ENCODE measurements around the gene PCNX3. TPM values are rescaled to one million over a fixed set of nuclear protein-coding genes. Genes with fewer than 3 reads are reported as not detected.
A peak's percentile ranks its signal among the peaks of the same experiment; 100 is the strongest.

The PCNX3 gene
- total and polyA plus RNA-seq, 7 experiments from 2014 or later = 2.2 to 64.9 (median 54.9) TPM

GRCh38 chr11:65571940-65572339 is 43.6 kb upstream of the PCNX3 start:
- ATAC-seq (no peak), DNase-seq (peak in 1 of 9 donors; percentile 42)
- Histone ChIP-seq H3K27me3 (ENCODE audit: control insufficient read depth in 2 of 2, insufficient read depth in 2 of 2, low read length in 2 of 2) (no peaks in the 10 kb centered on the region), H3K9me3 (ENCODE audit: control insufficient read depth in 2 of 3, low read length in 3 of 3) (no peaks in the 10 kb centered on the region), H3K4me1 (ENCODE audit: control insufficient read depth in 2 of 2, insufficient read depth in 2 of 2, low read length in 2 of 2) (peaks cover 54 to 55% of the 10 kb centered on the region in 2 donors), H3K4me3 (ENCODE audit: low read length) (peak overlapping the region; percentile 96), H3K27ac (ENCODE audit: low read depth, low read length) (peak overlapping the region; percentile 96), H3K36me3 (ENCODE audit: control insufficient read depth in 2 of 3, insufficient read depth in 3 of 3, low read length in 3 of 3) (peaks cover 0 to 4% (median 0%) of the 10 kb centered on the region in 3 experiments)
- CTCF ChIA-PET = interaction anchor here (1.5 to 5.2 kb wide), 8 partner anchors 15 to 43 kb away, joined by 5 to 57 read pairs (median 8); partner anchors contain the start of gene PCNX3
- peak overlapping the region; percentile 82 to 100 (median 92) for H3K27ac Mint-ChIP-seq
- no peaks in the 10 kb centered on the region for H3K27me3 Mint-ChIP-seq
- H3K4me1 Mint-ChIP-seq = peaks cover 40 to 68% (median 57%) of the 10 kb centered on the region in 7 donors
- POLR2A ChIA-PET = interaction anchor here (0.6 to 6.3 kb wide), 26 partner anchors 11 to 430 kb away, joined by 3 to 90 read pairs (median 8); partner anchors contain the start of genes BANF1, EIF1AD, KAT5 and LTBP3
- peaks cover 0 to 19% (median 4%) of the 10 kb centered on the region in 5 donors for H3K36me3 Mint-ChIP-seq
- intact Hi-C loops (cut with micrococcal nuclease) = loop anchor here (2.0 to 5.0 kb wide), 5 partner anchors 81 to 793 kb away; partner anchors contain the start of genes CFL1 (in 1 of the 2), KAT5 (in 1 of the 2), SF1 (in 1 of the 2) and SNX15 (in 1 of the 2)
- H3K4me3 Mint-ChIP-seq = peak overlapping the region; percentile 90 to 100 (median 96)
- H3K9me3 Mint-ChIP-seq = peaks cover 0 to 1% (median 0%) of the 10 kb centered on the region in 11 donors

DNA sequence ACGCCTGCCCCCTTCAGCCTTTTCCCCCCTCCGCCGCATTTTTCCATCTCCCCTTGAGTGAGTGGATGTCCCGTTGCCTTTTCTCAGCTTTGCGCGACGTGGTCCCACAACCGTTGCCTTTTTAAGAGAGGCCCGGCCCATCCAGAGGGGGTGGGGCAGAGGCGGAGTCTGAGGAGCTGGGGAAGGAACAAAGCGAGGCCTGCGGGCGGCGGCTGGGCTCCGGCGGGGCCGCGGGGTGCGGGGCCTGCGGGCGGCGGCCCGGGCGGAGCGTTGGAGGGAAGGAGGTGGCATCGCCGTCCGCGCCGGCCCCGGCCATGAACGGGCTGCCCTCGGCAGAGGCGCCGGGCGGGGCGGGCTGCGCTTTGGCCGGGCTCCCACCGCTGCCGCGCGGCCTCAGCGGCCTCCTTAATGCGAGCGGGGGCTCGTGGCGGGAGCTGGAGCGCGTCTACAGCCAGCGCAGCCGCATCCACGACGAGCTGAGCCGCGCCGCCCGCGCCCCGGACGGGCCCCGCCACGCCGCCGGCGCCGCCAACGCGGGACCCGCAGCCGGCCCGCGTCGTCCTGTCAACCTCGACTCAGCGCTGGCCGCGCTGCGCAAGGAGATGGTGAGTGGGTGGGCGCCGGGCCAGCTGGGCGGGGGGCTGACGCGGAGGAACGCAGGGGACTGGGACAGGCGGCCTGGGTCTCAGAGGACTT is 43.1 kb upstream of the PCNX3 start, which contains the start of gene FAM89B:
Gene FAM89B (plus strand): TSS at position 183 of the 696 bp plus-strand sequence. CDS start 132 bp downstream, at position 315.
- DNase-seq = peak; percentile 79 to 91 (median 87)
- peaks cover 0 to 4% (median 0%) of the 10 kb centered on the region in 3 experiments for H3K36me3 ChIP-seq (ENCODE audit: control insufficient read depth in 2 of 3, insufficient read depth in 3 of 3, low read length in 3 of 3)
- no peaks in the 10 kb centered on the region for H3K27me3 ChIP-seq (ENCODE audit: control insufficient read depth in 2 of 2, insufficient read depth in 2 of 2, low read length in 2 of 2)
- peak within 1 kb of the TSS; percentile 96 for H3K27ac ChIP-seq (ENCODE audit: low read depth, low read length)
- H3K9me3 Mint-ChIP-seq = peaks cover 0 to 1% (median 0%) of the 10 kb centered on the region in 11 donors
- H3K9me3 ChIP-seq (ENCODE audit: control insufficient read depth in 2 of 3, low read length in 3 of 3) = no peaks in the 10 kb centered on the region
- intact Hi-C loops (cut with micrococcal nuclease) = loop anchor here in 1 of 2 donors (5.0 kb wide), 2 partner anchors 140 to 545 kb away; partner anchors contain the start of genes KAT5 and SNX15
- ATAC-seq = peak; percentile 37
- H3K27ac Mint-ChIP-seq = peak within 1 kb of the TSS; percentile 82 to 100 (median 97)
- peak within 1 kb of the TSS; percentile 96 for H3K4me3 ChIP-seq (ENCODE audit: low read length)
- CTCF ChIA-PET = interaction anchor here (0.5 to 5.2 kb wide), 9 partner anchors 16 to 49 kb away, joined by 3 to 57 read pairs (median 8); partner anchors contain the start of gene PCNX3
- H3K4me3 Mint-ChIP-seq = peak within 1 kb of the TSS; percentile 91 to 100 (median 96)
- peaks cover 0 to 19% (median 4%) of the 10 kb centered on the region in 5 donors for H3K36me3 Mint-ChIP-seq
- peaks cover 40 to 65% (median 51%) of the 10 kb centered on the region in 7 donors for H3K4me1 Mint-ChIP-seq
- H3K27me3 Mint-ChIP-seq = no peaks in the 10 kb centered on the region
- POLR2A ChIA-PET = interaction anchor here (0.7 to 6.3 kb wide), 29 partner anchors 10 to 437 kb away, joined by 3 to 90 read pairs (median 7); partner anchors contain the start of genes BANF1, EIF1AD, LTBP3 and MALAT1
- H3K4me1 ChIP-seq (ENCODE audit: control insufficient read depth in 2 of 2, insufficient read depth in 2 of 2, low read length in 2 of 2) = peaks cover 56 to 58% of the 10 kb centered on the region in 2 donors

GRCh38 chr11:65573391-65574079 is 42.0 kb upstream of the PCNX3 start:
- Mint-ChIP-seq H3K9me3 (peaks cover 0 to 1% (median 0%) of the 10 kb centered on the region in 11 donors), H3K36me3 (peaks cover 0 to 18% (median 4%) of the 10 kb centered on the region in 5 donors), H3K4me3 (peak overlapping the region; percentile 86 to 100 (median 94)), H3K4me1 (peaks cover 41 to 67% (median 51%) of the 10 kb centered on the region in 7 donors), H3K27ac (peak overlapping the region; percentile 79 to 98 (median 92)), H3K27me3 (no peaks in the 10 kb centered on the region)
- ATAC-seq (no peak), DNase-seq (no peak)
- Histone ChIP-seq H3K9me3 (ENCODE audit: control insufficient read depth in 2 of 3, low read length in 3 of 3) (no peaks in the 10 kb centered on the region), H3K27ac (ENCODE audit: low read depth, low read length) (peak overlapping the region; percentile 96), H3K4me1 (ENCODE audit: control insufficient read depth in 2 of 2, insufficient read depth in 2 of 2, low read length in 2 of 2) (peaks cover 54 to 57% of the 10 kb centered on the region in 2 donors), H3K36me3 (ENCODE audit: control insufficient read depth in 2 of 3, insufficient read depth in 3 of 3, low read length in 3 of 3) (peaks cover 0 to 5% (median 0%) of the 10 kb centered on the region in 3 experiments), H3K27me3 (ENCODE audit: control insufficient read depth in 2 of 2, insufficient read depth in 2 of 2, low read length in 2 of 2) (no peaks in the 10 kb centered on the region), H3K4me3 (ENCODE audit: low read length) (peak overlapping the region; percentile 69)
- POLR2A ChIA-PET = interaction anchor here (0.7 to 6.3 kb wide), 23 partner anchors 8 to 439 kb away, joined by 3 to 90 read pairs (median 8); partner anchors contain the start of genes LTBP3, MALAT1, MAP3K11 and PCNX3
- CTCF ChIA-PET = interaction anchor here (0.5 to 5.2 kb wide), 9 partner anchors 16 to 50 kb away, joined by 3 to 57 read pairs (median 8); partner anchors contain the start of gene PCNX3
- intact Hi-C loops (cut with micrococcal nuclease) = loop anchor here (1.0 to 5.0 kb wide), 14 partner anchors 15 to 547 kb away; partner anchors contain the start of genes SNX15 (in 2 of the 2), CFL1 (in 1 of the 2), KAT5 (in 1 of the 2) and MAP3K11 (in 1 of the 2)

- intact Hi-C loops (cut with micrococcal nuclease) = loop anchor here (1.0 to 5.0 kb wide), 14 partner anchors 14 to 547 kb away; partner anchors contain the start of genes SNX15 (in 2 of the 2), CFL1 (in 1 of the 2), KAT5 (in 1 of the 2) and MAP3K11 (in 1 of the 2)
- peak overlapping the region; percentile 89 to 98 (median 95) for H3K27ac Mint-ChIP-seq
- peak overlapping the region; percentile 91 to 100 (median 94) for H3K4me3 Mint-ChIP-seq
- Histone ChIP-seq H3K27me3 (ENCODE audit: control insufficient read depth in 2 of 2, insufficient read depth in 2 of 2, low read length in 2 of 2) (no peaks in the 10 kb centered on the region), H3K4me1 (ENCODE audit: control insufficient read depth in 2 of 2, insufficient read depth in 2 of 2, low read length in 2 of 2) (peaks cover 47 to 53% of the 10 kb centered on the region in 2 donors), H3K9me3 (ENCODE audit: control insufficient read depth in 2 of 3, low read length in 3 of 3) (no peaks in the 10 kb centered on the region), H3K4me3 (ENCODE audit: low read length) (peak overlapping the region; percentile 82), H3K36me3 (ENCODE audit: control insufficient read depth in 2 of 3, insufficient read depth in 3 of 3, low read length in 3 of 3) (peaks cover 0 to 12% (median 0%) of the 10 kb centered on the region in 3 experiments), H3K27ac (ENCODE audit: low read depth, low read length) (peak overlapping the region; percentile 96)
- ChIA-PET POLR2A (interaction anchor here (1.0 to 6.3 kb wide), 22 partner anchors 8 to 151 kb away, joined by 3 to 90 read pairs (median 24); partner anchors contain the start of genes KCNK7, LTBP3, MALAT1 and MAP3K11), CTCF (interaction anchor here (1.5 to 3.9 kb wide), 4 partner anchors 14 to 41 kb away, joined by 5 to 36 read pairs (median 20); partner anchors contain the start of gene PCNX3)
- DNase-seq (peak; percentile 71 to 94 (median 81)), ATAC-seq (peak; percentile 55)
- peaks cover 37 to 63% (median 53%) of the 10 kb centered on the region in 7 donors for H3K4me1 Mint-ChIP-seq
- peaks cover 0 to 17% (median 0%) of the 10 kb centered on the region in 5 donors for H3K36me3 Mint-ChIP-seq
- no peaks in the 10 kb centered on the region for H3K27me3 Mint-ChIP-seq
- H3K9me3 Mint-ChIP-seq = peaks cover 0 to 1% (median 0%) of the 10 kb centered on the region in 11 donors
Observed at GRCh38 chr11:65574109-65574810, 41.3 kb upstream of the PCNX3 start.

GRCh38 chr11:65574811-65575567 is 40.6 kb upstream of the PCNX3 start:
- ChIA-PET CTCF (interaction anchor here (1.1 to 3.9 kb wide), 6 partner anchors 9 to 285 kb away, joined by 3 to 36 read pairs (median 6); partner anchors contain the start of gene MUS81), POLR2A (interaction anchor here (0.7 to 5.2 kb wide), 26 partner anchors 9 to 299 kb away, joined by 3 to 90 read pairs (median 7); partner anchors contain the start of genes KCNK7, MALAT1, MAP3K11 and MUS81)
- intact Hi-C loops (cut with micrococcal nuclease) = loop anchor here (1.0 to 5.0 kb wide), 14 partner anchors 13 to 548 kb away; partner anchors contain the start of genes SNX15 (in 2 of the 2), CFL1 (in 1 of the 2), KAT5 (in 1 of the 2) and MAP3K11 (in 1 of the 2)
- Mint-ChIP-seq H3K9me3 (peaks cover 0 to 1% (median 0%) of the 10 kb centered on the region in 11 donors), H3K27ac (peak overlapping the region; percentile 89 to 98 (median 95)), H3K36me3 (peaks cover 0 to 19% (median 0%) of the 10 kb centered on the region in 5 donors), H3K4me3 (peak overlapping the region; percentile 91 to 100 (median 93)), H3K4me1 (peaks cover 35 to 61% (median 51%) of the 10 kb centered on the region in 7 donors), H3K27me3 (no peaks in the 10 kb centered on the region)
- DNase-seq (peak in 6 of 9 donors; percentile 33 to 55 (median 47)), ATAC-seq (no peak)
- no peaks in the 10 kb centered on the region for H3K9me3 ChIP-seq (ENCODE audit: control insufficient read depth in 2 of 3, low read length in 3 of 3)
- H3K4me3 ChIP-seq (ENCODE audit: low read length) = peak overlapping the region; percentile 82
- H3K27ac ChIP-seq (ENCODE audit: low read depth, low read length) = peak overlapping the region; percentile 96
- H3K36me3 ChIP-seq (ENCODE audit: control insufficient read depth in 2 of 3, insufficient read depth in 3 of 3, low read length in 3 of 3) = peaks cover under 1 to 20% (median 3%) of the 10 kb centered on the region in 3 experiments
- H3K4me1 ChIP-seq (ENCODE audit: control insufficient read depth in 2 of 2, insufficient read depth in 2 of 2, low read length in 2 of 2) = peaks cover 47 to 48% of the 10 kb centered on the region in 2 donors
- H3K27me3 ChIP-seq (ENCODE audit: control insufficient read depth in 2 of 2, insufficient read depth in 2 of 2, low read length in 2 of 2) = no peaks in the 10 kb centered on the region
